ENCODE measurements around the gene RAB33A.

GRCh38 chrX:130179579-130180215, 7.9 kb downstream of the RAB33A start:
- TF ChIP-seq CTCF (IDR thresholded peaks at IDR 0.05) (no peak), EP300 (IDR thresholded peaks at IDR 0.05; ENCODE audit: low read depth) (no peak)
